Activated gamma-delta T cell treated with Interleukin-2 at 50 U/mL for 16 hours (primary cell): Measurements from ENCODE around the gene CDC37.
A peak's percentile ranks its signal among the peaks of the same experiment; 100 is the strongest.
"Not testable (repeated sequence)": the region's sequence is repeated elsewhere in the genome, so short reads cannot be mapped to it uniquely, and the experiment has no call there.

Experiments
- DNase-seq: peaks from one replicate; pipeline ENCODE4 v3.0.0-alpha.2; 2020

The CDC37 gene

GRCh38 chr19:10419646-10420443 lies 16.5 kb upstream of the CDC37 start:
- no peak for DNase-seq

- no peak for DNase-seq
Observed at GRCh38 chr19:10419200-10419645, 15.9 kb upstream of the CDC37 start.

GRCh38 chr19:10418485-10419199 lies 15.3 kb upstream of the CDC37 start:
- no peak for DNase-seq

GRCh38 chr19:10418235-10418484 lies 14.8 kb upstream of the CDC37 start:
- no peak for DNase-seq

- DNase-seq = no peak
Observed at GRCh38 chr19:10417541-10418234, 14.3 kb upstream of the CDC37 start.

- peak; percentile 90 for DNase-seq
Observed at GRCh38 chr19:10416380-10417257, 13.3 kb upstream of the CDC37 start.

- no peak for DNase-seq
Observed at GRCh38 chr19:10416083-10416379, 12.7 kb upstream of the CDC37 start.

GRCh38 chr19:10412257-10412977 lies 9.1 kb upstream of the CDC37 start:
- no peak for DNase-seq

- DNase-seq = not testable (repeated sequence)
Observed at GRCh38 chr19:10411224-10411623, 7.9 kb upstream of the CDC37 start.

GRCh38 chr19:10408511-10409283 lies 5.4 kb upstream of the CDC37 start:
- peak; percentile 51 for DNase-seq

- DNase-seq = no peak
Observed at GRCh38 chr19:10407096-10407495, 3.8 kb upstream of the CDC37 start.

GRCh38 chr19:10406191-10406590 lies 2.8 kb upstream of the CDC37 start:
- no peak for DNase-seq

- DNase-seq = no peak
Observed at GRCh38 chr19:10404888-10405820, 1.8 kb upstream of the CDC37 start.

- DNase-seq = no peak
Observed at GRCh38 chr19:10402441-10403038, 802 bp downstream of the CDC37 start.

GRCh38 chr19:10399878-10400277 lies 3.5 kb downstream of the CDC37 start:
- DNase-seq = no peak

GRCh38 chr19:10399340-10399739 lies 4.0 kb downstream of the CDC37 start:
- not testable (repeated sequence) for DNase-seq

GRCh38 chr19:10398819-10399218 lies 4.5 kb downstream of the CDC37 start:
- no peak for DNase-seq

- DNase-seq = no peak
Observed at GRCh38 chr19:10395917-10396316, 7.4 kb downstream of the CDC37 start.

GRCh38 chr19:10395436-10395835 lies 7.9 kb downstream of the CDC37 start:
- no peak for DNase-seq

GRCh38 chr19:10395003-10395402 lies 8.3 kb downstream of the CDC37 start:
- DNase-seq = no peak
